PC-9 (cell line): ENCODE results near the gene CAMKV.

Experiments used
- CTCF ChIP-seq: fragments of 200-600 bp; sonication (generic); conservative IDR thresholded peaks from 2 replicates; pipeline ENCODE4 v1.6.1; 2017; ENCODE audit warnings: mixed run types, antibody characterized with exemption, mild to moderate bottlenecking, moderate library complexity
- EZH2 ChIP-seq: fragments of 200-600 bp; sonication (generic); IDR thresholded peaks from 2 replicates; pipeline ENCODE4 v1.8.0; 2017; ENCODE audit warnings: antibody characterized with exemption, low read depth

GRCh38 chr3:49856181-49857005, 13.3 kb downstream of the CAMKV start, which contains the start of gene TRAIP:
- TF ChIP-seq CTCF: no peak
- TF ChIP-seq EZH2: no peak
